NCI-H2196 (cell line): Measurements from ENCODE around the gene MORC2.
A peak's percentile ranks its signal among the peaks of the same experiment; 100 is the strongest.

Source experiments
- DNase-seq: peaks from one replicate; lab custom pipeline; 2025; ENCODE audit not compliant: unreplicated experiment; lab: John Stamatoyannopoulos, UW

MORC2 gene

GRCh38 chr22:30949934-30950660 is 18.5 kb downstream of the MORC2 start:
- no peak for DNase-seq

DNA sequence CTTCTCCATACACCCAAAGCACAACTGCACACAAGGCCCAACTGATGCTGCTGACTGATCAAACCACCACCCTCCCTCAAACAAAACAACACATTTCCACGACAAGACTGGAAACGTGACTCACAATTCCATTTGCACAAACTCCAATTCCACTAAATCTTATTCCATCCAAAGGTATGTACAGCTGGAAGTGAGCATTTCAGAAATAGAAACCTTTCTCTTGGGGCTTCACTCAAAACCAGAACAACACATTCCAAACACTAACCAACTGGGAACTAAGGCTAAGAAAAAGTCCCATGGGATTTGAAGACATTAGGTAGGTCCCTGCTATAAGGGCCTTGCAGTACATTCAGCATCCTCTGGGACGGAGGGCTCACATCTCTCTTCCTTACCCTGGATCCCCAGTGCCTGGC is 19.6 kb downstream of the MORC2 start:
- DNase-seq, result no peak

- DNase-seq, result peak; percentile 13
Observed at GRCh38 chr22:30947816-30948454, 20.6 kb downstream of the MORC2 start.

DNA sequence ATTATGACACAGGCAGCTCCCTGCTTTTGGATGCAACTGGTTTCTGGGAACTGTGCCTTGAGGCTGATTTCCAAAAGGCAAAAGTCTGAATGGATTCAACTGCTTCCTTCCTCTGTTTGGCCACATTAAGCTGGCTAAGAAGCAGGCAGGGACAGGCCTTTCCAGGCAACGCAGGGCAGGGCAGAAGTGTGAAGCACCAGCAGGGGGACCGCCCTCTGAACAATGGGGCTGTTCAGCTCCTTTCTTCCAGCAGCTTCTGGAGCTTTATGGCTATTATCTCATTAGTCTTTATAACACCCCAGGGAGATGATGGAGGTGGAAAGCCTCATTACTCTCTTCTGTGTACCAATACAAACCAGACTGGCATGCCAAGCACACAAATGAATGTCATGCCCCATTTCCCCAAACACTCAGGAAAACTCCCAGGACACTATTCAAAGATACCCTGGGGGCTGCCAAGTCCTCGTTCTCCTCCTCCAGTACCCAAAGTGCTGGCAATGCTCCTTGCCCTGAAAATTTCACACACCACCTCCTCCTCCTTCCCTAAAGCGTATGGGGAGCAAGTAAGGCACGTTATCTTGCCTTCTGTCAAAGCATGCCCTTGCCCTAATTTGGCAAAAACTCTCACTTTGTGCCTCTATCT is 21.3 kb downstream of the MORC2 start:
- DNase-seq, result no peak

DNA sequence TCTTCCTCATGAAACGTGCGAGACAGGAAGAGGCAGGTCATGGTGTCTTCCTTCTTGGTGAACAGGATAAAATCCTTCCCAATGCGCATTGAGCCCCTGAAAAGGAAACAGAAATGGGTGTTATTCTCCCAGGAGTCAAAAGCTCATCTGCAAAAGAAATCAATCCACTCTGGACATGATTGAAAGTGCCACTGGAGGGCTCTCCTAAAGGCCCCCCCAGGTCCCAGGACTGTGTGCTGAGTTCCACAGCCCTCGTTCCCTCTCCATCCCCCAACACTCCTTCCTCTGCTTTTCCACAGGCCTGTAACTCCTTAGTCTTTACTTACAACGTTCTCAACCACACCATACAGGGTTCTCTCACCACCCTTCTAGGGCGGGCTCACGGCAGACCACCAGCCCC is 22.2 kb downstream of the MORC2 start:
- DNase-seq, result no peak

GRCh38 chr22:30945653-30946052 is 22.9 kb downstream of the MORC2 start:
- no peak for DNase-seq

DNA sequence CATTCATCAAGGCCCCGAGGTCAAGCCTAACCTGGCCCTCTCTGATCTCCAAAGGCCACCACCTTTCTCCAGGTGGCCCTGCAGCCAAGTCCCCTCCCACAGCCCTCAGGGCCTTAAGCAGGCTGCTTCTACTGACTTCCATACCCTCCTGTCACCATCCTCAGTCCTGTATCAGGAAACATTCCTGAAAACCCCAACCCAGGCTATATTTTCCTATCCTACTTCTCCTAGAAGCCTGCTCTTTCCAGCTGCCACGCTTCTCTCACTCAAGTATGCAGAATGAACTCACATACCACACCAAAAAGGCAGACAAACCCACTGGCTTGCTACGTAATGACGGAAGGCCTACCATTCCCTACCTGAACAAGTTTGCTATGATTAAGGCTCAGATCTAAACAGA is 23.6 kb downstream of the MORC2 start:
- DNase-seq, result no peak

GRCh38 chr22:30943368-30943767 is 25.2 kb downstream of the MORC2 start:
- no peak for DNase-seq

DNA sequence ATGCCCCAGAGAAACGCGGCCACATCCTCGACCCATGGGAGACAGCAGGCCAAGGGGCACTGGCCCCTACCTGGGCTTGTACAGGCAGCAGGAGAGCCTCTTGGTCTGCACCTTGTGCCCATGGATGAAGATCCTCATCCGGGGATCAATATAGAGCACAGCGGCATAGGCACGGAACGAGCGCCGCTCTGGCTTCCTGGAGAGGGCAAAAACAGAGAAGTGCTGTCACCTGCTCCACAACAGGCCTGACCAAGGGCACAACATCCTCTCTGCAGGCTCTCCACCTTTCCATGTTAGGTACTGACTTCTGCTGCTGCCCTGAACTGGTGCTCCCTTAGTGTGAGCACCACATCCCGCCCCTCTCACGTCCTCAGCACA is 27.2 kb downstream of the MORC2 start:
- DNase-seq, result no peak

DNA sequence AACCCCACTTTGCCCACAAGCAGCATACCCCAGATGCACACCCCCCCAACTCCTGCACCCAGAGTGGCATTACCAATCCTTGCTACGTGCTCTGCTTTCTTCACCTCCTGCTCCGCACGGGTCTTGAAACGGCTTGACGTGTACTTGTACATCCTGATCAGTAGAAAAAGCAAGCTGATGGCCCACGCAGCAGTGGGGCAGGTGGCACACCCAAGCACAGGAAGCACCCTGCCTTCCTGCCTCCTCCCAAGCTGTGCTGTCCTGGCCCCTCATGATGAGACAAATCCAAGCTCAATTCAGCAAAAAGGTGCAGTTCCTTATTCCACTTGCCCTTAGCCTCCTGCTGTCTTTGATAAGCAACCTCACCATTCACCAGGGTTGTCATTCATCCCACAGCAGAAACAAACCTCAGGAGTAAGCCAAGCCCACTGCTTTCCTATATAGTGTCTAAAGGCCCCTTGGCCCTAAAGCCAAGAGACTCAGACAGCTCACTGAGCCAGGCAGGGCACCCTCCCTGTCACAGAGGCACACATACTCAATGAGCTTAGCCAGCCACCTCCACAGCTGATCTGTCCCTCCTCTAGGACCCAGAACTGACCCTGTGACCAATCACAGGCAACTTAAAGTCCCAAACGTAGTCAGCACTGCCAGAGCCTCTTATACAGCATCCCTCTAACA is 27.8 kb downstream of the MORC2 start:
- DNase-seq, result no peak

DNA sequence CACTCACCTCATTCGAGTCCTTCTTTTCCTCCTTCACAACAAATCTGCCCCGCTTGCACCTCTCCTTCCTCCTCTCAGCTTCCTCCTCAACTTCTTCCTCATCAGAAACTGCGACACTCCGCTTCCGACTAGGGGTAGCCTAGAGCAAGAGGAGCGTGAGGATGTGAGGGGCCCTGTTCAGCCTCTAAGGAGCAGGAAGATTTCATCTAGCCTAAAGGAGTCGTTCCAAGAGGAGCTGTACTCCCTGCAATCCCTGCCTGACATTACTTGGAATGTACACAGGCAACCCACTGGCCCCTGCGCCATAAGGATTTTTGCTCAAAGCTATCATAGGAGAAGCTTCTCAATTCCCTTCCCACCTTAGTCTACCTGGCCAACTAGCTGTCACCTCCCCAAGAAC is 34.5 kb downstream of the MORC2 start:
- no peak for DNase-seq

DNA sequence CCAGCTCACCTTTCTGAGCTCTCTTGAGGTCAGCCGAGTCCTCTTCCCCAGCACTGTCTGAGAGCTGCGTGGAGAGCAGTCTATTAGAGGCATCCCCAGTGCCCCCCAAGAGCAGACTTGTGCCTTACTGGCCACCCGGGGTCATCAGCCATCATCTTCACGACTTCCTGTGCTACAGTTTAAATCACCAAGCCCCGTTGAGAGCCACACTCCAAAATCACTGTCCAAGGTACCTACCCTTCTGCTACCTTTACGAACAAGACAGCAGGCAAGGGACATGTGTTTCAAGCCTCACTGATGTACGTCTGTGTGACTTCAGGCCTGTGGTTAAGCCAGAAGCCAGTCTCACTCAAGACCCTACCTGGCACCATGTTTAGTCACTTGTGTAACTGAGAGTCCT is 35.1 kb downstream of the MORC2 start:
- DNase-seq, result no peak

DNA sequence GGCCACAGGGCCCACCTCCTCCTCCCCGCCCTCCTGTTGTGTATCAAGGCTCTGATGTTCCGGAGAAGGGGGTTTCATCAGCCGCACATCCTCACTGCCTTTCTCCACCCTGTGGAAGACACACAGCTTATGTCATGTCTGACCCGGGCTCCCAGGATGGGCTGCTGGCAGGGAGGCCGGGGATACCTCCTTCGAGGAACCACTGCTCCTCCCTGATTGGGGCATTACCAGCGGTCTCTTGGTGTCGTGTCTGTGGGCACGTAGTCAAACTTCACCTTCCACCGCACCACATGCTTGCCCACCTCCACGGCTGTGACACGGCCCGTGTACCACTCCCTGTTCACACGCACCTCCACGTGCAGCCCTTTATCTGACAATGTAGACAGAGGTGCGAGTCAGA is 35.9 kb downstream of the MORC2 start:
- no peak for DNase-seq

- no peak for DNase-seq
Observed at GRCh38 chr22:30931541-30932300, 36.9 kb downstream of the MORC2 start.

- no peak for DNase-seq
Observed at GRCh38 chr22:30930228-30930627, 38.3 kb downstream of the MORC2 start.

DNA sequence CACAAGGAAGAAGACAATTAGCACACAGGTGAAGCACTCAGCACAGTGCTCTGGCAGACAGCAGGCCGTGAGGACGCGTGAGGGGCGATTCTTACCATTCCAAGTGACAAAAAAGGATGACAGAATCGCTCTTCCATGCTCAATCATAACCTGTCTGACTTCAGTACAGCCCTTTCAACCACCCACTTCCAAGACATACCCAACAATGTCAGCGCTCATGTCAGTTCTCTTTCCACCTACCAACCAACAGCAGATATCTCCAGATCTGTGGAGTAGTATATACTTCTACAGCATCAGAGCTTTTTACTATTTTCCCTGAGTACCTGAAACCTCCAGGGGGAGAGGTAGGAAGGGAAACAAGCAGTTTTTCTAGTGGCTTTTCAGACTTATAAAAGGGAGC is 40.2 kb downstream of the MORC2 start:
- no peak for DNase-seq

- DNase-seq, result no peak
Observed at GRCh38 chr22:30927806-30928205, 40.8 kb downstream of the MORC2 start.

- no peak for DNase-seq
Observed at GRCh38 chr22:30926706-30927105, 41.9 kb downstream of the MORC2 start.

DNA sequence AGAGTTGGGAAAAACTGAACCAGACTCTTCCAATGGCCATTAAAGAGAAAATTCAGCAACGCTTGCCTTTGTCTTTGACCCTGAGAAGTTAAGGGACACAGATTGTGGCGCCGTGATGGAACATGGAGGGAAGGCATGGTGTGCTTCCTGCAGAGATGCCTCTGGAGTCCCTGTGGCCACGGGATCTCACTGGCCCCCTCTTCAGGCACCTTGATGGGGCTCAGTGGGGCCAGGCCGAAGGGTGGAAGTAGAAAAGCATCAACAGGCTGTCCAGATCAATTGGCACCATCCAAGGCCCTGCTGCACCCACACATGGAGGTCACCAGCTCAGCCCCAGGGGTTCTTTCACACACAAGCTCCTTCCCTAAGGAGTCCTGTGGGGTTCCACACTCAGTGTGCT is 42.9 kb downstream of the MORC2 start:
- DNase-seq, result no peak

GRCh38 chr22:30923168-30923900 is 45.2 kb downstream of the MORC2 start:
- no peak for DNase-seq
